ENCODE data around the gene TPSD1. TPM values are rescaled to one million over a fixed set of nuclear protein-coding genes. Genes with fewer than 3 reads are reported as not detected.

TPSD1 gene
- total RNA-seq, 1 donor from 2014 or later: not detected

DNA sequence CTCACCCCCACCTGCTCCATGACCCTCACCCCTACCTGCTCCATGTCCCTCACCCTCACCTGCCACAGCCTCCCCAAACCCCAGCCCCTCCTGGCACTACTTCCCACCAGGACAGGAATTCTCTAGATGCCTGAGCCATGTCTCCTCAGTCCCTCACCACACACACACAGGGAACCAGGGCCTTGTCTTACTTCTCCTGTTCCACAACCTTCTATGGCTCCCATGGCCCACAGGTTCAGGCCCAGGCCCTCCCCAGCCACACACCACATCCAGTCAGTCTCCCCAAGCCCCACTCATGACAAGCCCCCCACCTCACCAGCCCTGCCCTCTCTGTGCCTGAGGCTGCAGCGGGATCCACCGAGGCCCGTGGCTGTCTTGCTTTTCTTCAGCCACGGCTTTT, 50.5 kb downstream of the TPSD1 start:
- H3K9me3 ChIP-seq (ENCODE audit: insufficient read depth, low read depth, low read length): no peaks in the 10 kb centered on the region
- no peak overlapping the region for H3K4me2 ChIP-seq (ENCODE audit: low read length)
- H3K9ac ChIP-seq (ENCODE audit: low read length): no peak overlapping the region
- H4K20me1 ChIP-seq (ENCODE audit: insufficient read depth, low read length): peaks cover 14% of the 10 kb centered on the region
- FAIRE-seq: no peak
- H3K27ac ChIP-seq (ENCODE audit: low read depth, low read length): no peak overlapping the region
- no peaks in the 10 kb centered on the region for H3K9me3 Mint-ChIP-seq (ENCODE audit: unreplicated experiment)
- DNase-seq (ENCODE audit: low read depth): no peak
- H3K4me3 ChIP-seq (ENCODE audit: insufficient read depth, low read depth, low read length): no peak overlapping the region
- no peaks in the 10 kb centered on the region for H3K36me3 ChIP-seq (ENCODE audit: insufficient read depth, low read length)
- H3K27me3 ChIP-seq (ENCODE audit: insufficient read depth, low read length): no peaks in the 10 kb centered on the region
- TF ChIP-seq, protein P1, sequence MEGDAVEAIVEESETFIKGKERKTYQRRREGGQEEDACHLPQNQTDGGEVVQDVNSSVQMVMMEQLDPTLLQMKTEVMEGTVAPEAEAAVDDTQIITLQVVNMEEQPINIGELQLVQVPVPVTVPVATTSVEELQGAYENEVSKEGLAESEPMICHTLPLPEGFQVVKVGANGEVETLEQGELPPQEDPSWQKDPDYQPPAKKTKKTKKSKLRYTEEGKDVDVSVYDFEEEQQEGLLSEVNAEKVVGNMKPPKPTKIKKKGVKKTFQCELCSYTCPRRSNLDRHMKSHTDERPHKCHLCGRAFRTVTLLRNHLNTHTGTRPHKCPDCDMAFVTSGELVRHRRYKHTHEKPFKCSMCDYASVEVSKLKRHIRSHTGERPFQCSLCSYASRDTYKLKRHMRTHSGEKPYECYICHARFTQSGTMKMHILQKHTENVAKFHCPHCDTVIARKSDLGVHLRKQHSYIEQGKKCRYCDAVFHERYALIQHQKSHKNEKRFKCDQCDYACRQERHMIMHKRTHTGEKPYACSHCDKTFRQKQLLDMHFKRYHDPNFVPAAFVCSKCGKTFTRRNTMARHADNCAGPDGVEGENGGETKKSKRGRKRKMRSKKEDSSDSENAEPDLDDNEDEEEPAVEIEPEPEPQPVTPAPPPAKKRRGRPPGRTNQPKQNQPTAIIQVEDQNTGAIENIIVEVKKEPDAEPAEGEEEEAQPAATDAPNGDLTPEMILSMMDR (IDR thresholded peaks at IDR 0.05; ENCODE audit: insufficient read depth, low read depth, low read length): no peak
- no peak for TF ChIP-seq EZH2 (IDR thresholded peaks at IDR 0.05; ENCODE audit: insufficient read depth, low read length)
- peak overlapping the region; percentile 62 for H3K4me3 Mint-ChIP-seq (ENCODE audit: unreplicated experiment)
- peaks cover 11% of the 10 kb centered on the region for H3K4me1 ChIP-seq (ENCODE audit: insufficient read depth, low read length)
- H3K36me3 Mint-ChIP-seq (ENCODE audit: low read depth, unreplicated experiment): no peaks in the 10 kb centered on the region
- H3K27me3 Mint-ChIP-seq (ENCODE audit: low read depth, unreplicated experiment): peaks cover 9% of the 10 kb centered on the region
- peaks cover 4% of the 10 kb centered on the region for H3K4me1 Mint-ChIP-seq (ENCODE audit: low read depth, unreplicated experiment)
- peaks cover 16% of the 10 kb centered on the region for H3K79me2 ChIP-seq (ENCODE audit: insufficient read depth, low read length)
- H3K27ac Mint-ChIP-seq (ENCODE audit: unreplicated experiment): no peak overlapping the region
- no peak overlapping the region for H2AFZ ChIP-seq (ENCODE audit: low read depth, low read length)

- Histone ChIP-seq H3K27ac (ENCODE audit: low read depth, low read length) (peak overlapping the region; percentile 100), H4K20me1 (ENCODE audit: insufficient read depth, low read length) (peaks cover 34% of the 10 kb centered on the region), H3K4me1 (ENCODE audit: insufficient read depth, low read length) (peaks cover 24% of the 10 kb centered on the region), H3K79me2 (ENCODE audit: insufficient read depth, low read length) (peaks cover 35% of the 10 kb centered on the region), H3K9me3 (ENCODE audit: insufficient read depth, low read depth, low read length) (no peaks in the 10 kb centered on the region), H3K9ac (ENCODE audit: low read length) (peak overlapping the region; percentile 99), H3K36me3 (ENCODE audit: insufficient read depth, low read length) (no peaks in the 10 kb centered on the region), H3K27me3 (ENCODE audit: insufficient read depth, low read length) (no peaks in the 10 kb centered on the region), H3K4me3 (ENCODE audit: insufficient read depth, low read depth, low read length) (peak overlapping the region; percentile 46), H3K4me2 (ENCODE audit: low read length) (peak overlapping the region; percentile 88), H2AFZ (ENCODE audit: low read depth, low read length) (peak overlapping the region; percentile 50)
- peak; percentile 46 for DNase-seq (ENCODE audit: low read depth)
- Mint-ChIP-seq H3K27ac (ENCODE audit: unreplicated experiment) (no peak overlapping the region), H3K36me3 (ENCODE audit: low read depth, unreplicated experiment) (no peaks in the 10 kb centered on the region), H3K9me3 (ENCODE audit: unreplicated experiment) (no peaks in the 10 kb centered on the region), H3K4me3 (ENCODE audit: unreplicated experiment) (peak overlapping the region; percentile 77), H3K27me3 (ENCODE audit: low read depth, unreplicated experiment) (peaks cover 3% of the 10 kb centered on the region), H3K4me1 (ENCODE audit: low read depth, unreplicated experiment) (peaks cover 6% of the 10 kb centered on the region)
- TF ChIP-seq EZH2 (IDR thresholded peaks at IDR 0.05; ENCODE audit: insufficient read depth, low read length): no peak
- peak; percentile 68 for FAIRE-seq
These were observed 52.4 kb downstream of the TPSD1 start for GRCh38 chr16:1308036-1308976.

Other genes with a start within 250 kb of the TPSD1 start
- gene SSTR5, start 183.3 kb upstream of the TPSD1 start, total RNA-seq: not detected in 2 replicates
- gene C1QTNF8, start 159.8 kb upstream of the TPSD1 start, total RNA-seq: not detected in 2 replicates
- 21.7 and 30.5 TPM in 2 replicates for gene CACNA1H, start 103.0 kb upstream of the TPSD1 start, total RNA-seq
- not detected in 2 replicates for gene TPSG1, start 30.8 kb upstream of the TPSD1 start, total RNA-seq
- not detected in 2 replicates for gene TPSB2, start 25.9 kb upstream of the TPSD1 start, total RNA-seq
- not detected in 2 replicates for gene TPSAB1, start 15.4 kb upstream of the TPSD1 start, total RNA-seq
- 135 and 143 TPM in 2 replicates for gene UBE2I, start 53.6 kb downstream of the TPSD1 start, total RNA-seq
- 1.4 and 2.6 TPM in 2 replicates for gene BAIAP3, start 77.6 kb downstream of the TPSD1 start, total RNA-seq
- gene TSR3, start 95.8 kb downstream of the TPSD1 start, total RNA-seq: 60.1 and 63.3 TPM in 2 replicates
- gene GNPTG, start 95.9 kb downstream of the TPSD1 start, total RNA-seq: 45.5 and 60.5 TPM in 2 replicates
- gene UNKL, start 158.6 kb downstream of the TPSD1 start, total RNA-seq: 10.7 and 11.1 TPM in 2 replicates
- gene UQCC4, start 164.7 kb downstream of the TPSD1 start, total RNA-seq: 12.7 and 13.5 TPM in 2 replicates
- not detected in 2 replicates for gene PERCC1, start 175.0 kb downstream of the TPSD1 start, total RNA-seq
- gene CCDC154, start 188.5 kb downstream of the TPSD1 start, total RNA-seq: 1.4 and 1.5 TPM in 2 replicates
- gene CLCN7, start 219.0 kb downstream of the TPSD1 start, total RNA-seq: 66.7 and 67.2 TPM in 2 replicates
- not detected in 2 replicates for gene PTX4, start 232.9 kb downstream of the TPSD1 start, total RNA-seq
- 21.1 and 22.0 TPM in 2 replicates for gene TELO2, start 237.3 kb downstream of the TPSD1 start, total RNA-seq

Data from astrocyte (in vitro differentiated cells and primary cell).